ENCODE measurements around the gene TBX4. TPM values are rescaled to one million over a fixed set of nuclear protein-coding genes. Genes with fewer than 3 reads are reported as not detected.

The TBX4 gene
- total and polyA plus RNA-seq, 2 of the 13 experiments (the other 11 are each of a cell fraction or from before 2014, with no cell fraction given): 0.11 to 1.1 TPM

GRCh38 chr17:61478790-61479492 lies 26.7 kb downstream of the TBX4 start:
- intact Hi-C loops (cut with micrococcal nuclease; ENCODE audit: unreplicated experiment) (no loop called here), in situ Hi-C loops (cut with HindIII; ENCODE audit: extremely low pct_ligation_motif_present, low pct_unique_long_range_greater_than_20kb) (no loop called here)
- BruUV-seq (replicated peaks): no TSS peak
- ChIA-PET CTCF (ENCODE audit: low intra/inter-chr PET ratio, low total read pairs) (no interaction called here), POLR2A (no interaction called here)
- H3K79me2 ChIP-seq (ENCODE audit: insufficient read depth, low read length): no peaks in the 10 kb centered on the region
- no peak overlapping the region for H3K27ac ChIP-seq (ENCODE audit: extremely low read length, insufficient read depth, low read length)
- H3K27me3 ChIP-seq (ENCODE audit: control insufficient read depth in 1 of 2, insufficient read depth in 2 of 2, low read length in 2 of 2): no peaks in the 10 kb centered on the region
- 87% methylated on average over 14 of the region's 14 CpGs for WGBS (ENCODE audit: low lambda C conversion rate)
- no peak overlapping the region for H3K4me3 ChIP-seq (replicated peaks in 1 of 3; ENCODE audit: insufficient read depth in 1 of 3, low read depth in 2 of 3, low read length in 3 of 3)
- no peaks in the 10 kb centered on the region for H3K36me3 ChIP-seq (replicated peaks in 1 of 2; ENCODE audit: control insufficient read depth in 1 of 2, insufficient read depth in 2 of 2, low read length in 2 of 2)
- TF ChIP-seq TCF12 (IDR thresholded peaks at IDR 0.05): no peak
- TF ChIP-seq TCF12 (CRISPR knock-in tag; IDR thresholded peaks at IDR 0.05): no peak
- no peak for TF ChIP-seq IKZF5 (CRISPR knock-in tag; IDR thresholded peaks at IDR 0.05)
- no peak for TF ChIP-seq ATF2 (CRISPR knock-in tag; IDR thresholded peaks at IDR 0.05)
- TF ChIP-seq SRY (CRISPR knock-in tag; IDR thresholded peaks at IDR 0.05): no peak
- no peak for TF ChIP-seq ZNF687 (CRISPR knock-in tag; IDR thresholded peaks at IDR 0.05)
- TF ChIP-seq ZNF556 (CRISPR knock-in tag; IDR thresholded peaks at IDR 0.05; ENCODE audit: borderline replicate concordance): no peak
- no peak for TF ChIP-seq TBX2 (CRISPR knock-in tag; IDR thresholded peaks at IDR 0.05; ENCODE audit: borderline replicate concordance)
- no peak for TF ChIP-seq PHB2 (IDR thresholded peaks at IDR 0.05; ENCODE audit: partially characterized antibody)
- TF ChIP-seq ZNF280B (CRISPR knock-in tag; IDR thresholded peaks at IDR 0.05; ENCODE audit: borderline replicate concordance): no peak
- no peak for TF ChIP-seq ZNF124 (CRISPR knock-in tag; IDR thresholded peaks at IDR 0.05)
- DNase-seq (ENCODE audit: low spot score) (no peak), ATAC-seq (no peak; the same call in 1 of the 3 replicates), FAIRE-seq (no peak)
- H3K4me1 ChIP-seq (ENCODE audit: insufficient read depth, low read length): peaks cover 13% of the 10 kb centered on the region
- no peak overlapping the region for H2AFZ ChIP-seq (ENCODE audit: low read length)
- H4K20me1 ChIP-seq (ENCODE audit: insufficient read depth, low read length): no peaks in the 10 kb centered on the region
- no peak overlapping the region for H3K4me2 ChIP-seq (ENCODE audit: low read depth, low read length)
- H3K9me3 ChIP-seq (ENCODE audit: low read length): no peaks in the 10 kb centered on the region
- H3K9ac ChIP-seq (ENCODE audit: insufficient read depth, low read depth, low read length): no peak overlapping the region

Data from HepG2 (cell line).